A673 (cell line): Measurements from ENCODE around the gene OLIG1. TPM values are rescaled to one million over a fixed set of nuclear protein-coding genes. Genes with fewer than 3 reads are reported as not detected.

Source experiments
- BruUV-seq: library from RNA; stranded (reverse); fragments of 400-500 nt; replicated peaks from 2 replicates; lab custom pipeline; 2021; lab: Mats Ljungman, UMichigan
- CTCF ChIA-PET: fragments of 300-600 bp; sonication (Branson Sonifier 250); formaldehyde crosslinking; loops from one replicate; lab custom pipeline; 2022; ENCODE audit warnings: antibody characterized with exemption; lab: Charles Lee
- POLR2A ChIA-PET: fragments of 300-600 bp; sonication (Branson Sonifier 250); formaldehyde crosslinking; loops from one replicate; lab custom pipeline; 2022; ENCODE audit warnings: antibody characterized with exemption; ENCODE audit not compliant: low non-redundant PET; lab: Charles Lee
- DNase-seq: peaks from one replicate; pipeline ENCODE4 v3.0.0-alpha.2; 2015; ENCODE audit warnings: low spot score
- H3K27ac ChIP-seq: fragments of 200-600 bp; sonication (generic); 2 replicates; pipeline ENCODE4 v1.5.1; 2016; ENCODE audit warnings: mixed run types, low read depth, mild to moderate bottlenecking, mixed read lengths, antibody characterized with exemption, low read length; ENCODE audit not compliant: poor library complexity, severe bottlenecking
- H3K27me3 ChIP-seq: fragments of 200-600 bp; sonication (generic); replicated peaks from 2 replicates; pipeline ENCODE4 v1.6.1; 2017; ENCODE audit warnings: mixed run types, low read depth, mild to moderate bottlenecking, mixed read lengths, antibody characterized with exemption, low read length; ENCODE audit not compliant: insufficient read depth, poor library complexity
- H3K36me3 ChIP-seq: fragments of 200-600 bp; sonication (generic); 2 replicates; pipeline ENCODE4 v1.6.1; 2016; ENCODE audit warnings: mixed run types, mild to moderate bottlenecking, mixed read lengths, antibody characterized with exemption, low read length; ENCODE audit not compliant: insufficient read depth, poor library complexity, severe bottlenecking
- H3K4me1 ChIP-seq: fragments of 200-600 bp; sonication (generic); 2 replicates; pipeline ENCODE4 v1.6.1; 2017; ENCODE audit warnings: mixed run types, mild to moderate bottlenecking, mixed read lengths, antibody characterized with exemption, low read length; ENCODE audit not compliant: insufficient read depth, poor library complexity, severe bottlenecking
- H3K4me3 ChIP-seq: fragments of 200-600 bp; sonication (generic); 2 replicates; pipeline ENCODE4 v1.5.1; 2016; ENCODE audit warnings: low read depth, mixed run types, mild to moderate bottlenecking, mixed read lengths, low read length; ENCODE audit not compliant: poor library complexity, severe bottlenecking
- H3K9me3 ChIP-seq: fragments of 200-600 bp; sonication (generic); 2 replicates; pipeline ENCODE4 v1.6.1; 2016; ENCODE audit warnings: mixed run types, low read depth, mild to moderate bottlenecking, mixed read lengths, antibody characterized with exemption, low read length; ENCODE audit not compliant: poor library complexity, severe bottlenecking
- EZH2 ChIP-seq: fragments of 200-600 bp; sonication (generic); IDR thresholded peaks from 2 replicates; pipeline ENCODE4 v1.6.1; 2017; ENCODE audit warnings: borderline replicate concordance, low read depth, mild to moderate bottlenecking, mixed read lengths, antibody characterized with exemption, low read length; ENCODE audit not compliant: poor library complexity, severe bottlenecking
- intact Hi-C: fragments of 100-400 bp; cut with micrococcal nuclease; formaldehyde crosslinking; loops from one replicate; pipeline ENCODE4 v1.10.0; 2022; ENCODE audit not compliant: unreplicated experiment
- total RNA-seq: library from RNA; stranded (reverse); gene quantifications from 2 replicates; pipeline ENCODE4 v1.2.3, GENCODE V29; 2021
- TF ChIP-seq, protein P1 (sequence below): fragments of 300-800, 200-600 bp; sonication (generic); conservative IDR thresholded peaks from 2 replicates; pipeline ENCODE4 v1.5.1; 2017; ENCODE audit warnings: low read depth, mild to moderate bottlenecking, antibody characterized with exemption, low read length, moderate library complexity, mixed read lengths

OLIG1 gene
- total RNA-seq, 1 experiment from 2014 or later, result not detected

GRCh38 chr21:33029385-33029921 lies 40.5 kb upstream of the OLIG1 start:
- H3K36me3 ChIP-seq, result no peaks in the 10 kb centered on the region
- no peaks in the 10 kb centered on the region for H3K4me1 ChIP-seq
- POLR2A ChIA-PET, result no interaction called here
- no peak overlapping the region for H3K27ac ChIP-seq
- TF ChIP-seq, protein P1, sequence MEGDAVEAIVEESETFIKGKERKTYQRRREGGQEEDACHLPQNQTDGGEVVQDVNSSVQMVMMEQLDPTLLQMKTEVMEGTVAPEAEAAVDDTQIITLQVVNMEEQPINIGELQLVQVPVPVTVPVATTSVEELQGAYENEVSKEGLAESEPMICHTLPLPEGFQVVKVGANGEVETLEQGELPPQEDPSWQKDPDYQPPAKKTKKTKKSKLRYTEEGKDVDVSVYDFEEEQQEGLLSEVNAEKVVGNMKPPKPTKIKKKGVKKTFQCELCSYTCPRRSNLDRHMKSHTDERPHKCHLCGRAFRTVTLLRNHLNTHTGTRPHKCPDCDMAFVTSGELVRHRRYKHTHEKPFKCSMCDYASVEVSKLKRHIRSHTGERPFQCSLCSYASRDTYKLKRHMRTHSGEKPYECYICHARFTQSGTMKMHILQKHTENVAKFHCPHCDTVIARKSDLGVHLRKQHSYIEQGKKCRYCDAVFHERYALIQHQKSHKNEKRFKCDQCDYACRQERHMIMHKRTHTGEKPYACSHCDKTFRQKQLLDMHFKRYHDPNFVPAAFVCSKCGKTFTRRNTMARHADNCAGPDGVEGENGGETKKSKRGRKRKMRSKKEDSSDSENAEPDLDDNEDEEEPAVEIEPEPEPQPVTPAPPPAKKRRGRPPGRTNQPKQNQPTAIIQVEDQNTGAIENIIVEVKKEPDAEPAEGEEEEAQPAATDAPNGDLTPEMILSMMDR, result no peak
- TF ChIP-seq EZH2, result peak; percentile 61
- H3K27me3 ChIP-seq, result peaks cover 100% of the 10 kb centered on the region
- no peaks in the 10 kb centered on the region for H3K9me3 ChIP-seq
- intact Hi-C loops, result no loop called here
- no peak for DNase-seq
- no TSS peak for BruUV-seq
- H3K4me3 ChIP-seq, result no peak overlapping the region
- CTCF ChIA-PET, result no interaction called here

- peaks cover 100% of the 10 kb centered on the region for H3K27me3 ChIP-seq
- H3K4me3 ChIP-seq, result no peak overlapping the region
- H3K27ac ChIP-seq, result no peak overlapping the region
- CTCF ChIA-PET, result no interaction called here
- no peak for DNase-seq
- H3K36me3 ChIP-seq, result no peaks in the 10 kb centered on the region
- intact Hi-C loops, result no loop called here
- no peaks in the 10 kb centered on the region for H3K9me3 ChIP-seq
- POLR2A ChIA-PET, result no interaction called here
- no peaks in the 10 kb centered on the region for H3K4me1 ChIP-seq
- BruUV-seq, result no TSS peak
- TF ChIP-seq EZH2, result peak; percentile 45
- TF ChIP-seq, protein P1, result no peak
Measured at GRCh38 chr21:33029975-33030461, 39.9 kb upstream of the OLIG1 start.

GRCh38 chr21:33030633-33031032 lies 39.3 kb upstream of the OLIG1 start:
- H3K4me1 ChIP-seq, result no peaks in the 10 kb centered on the region
- CTCF ChIA-PET, result no interaction called here

More at GRCh38 chr21:33030633-33031032, 39.3 kb upstream of the OLIG1 start:
- no peak for DNase-seq
- Histone ChIP-seq H3K27ac (no peak overlapping the region), H3K27me3 (peaks cover 100% of the 10 kb centered on the region), H3K4me3 (no peak overlapping the region), H3K9me3 (no peaks in the 10 kb centered on the region), H3K36me3 (no peaks in the 10 kb centered on the region)
- TF ChIP-seq, protein P1, result no peak
- TF ChIP-seq EZH2, result no peak
- POLR2A ChIA-PET, result no interaction called here
- BruUV-seq, result no TSS peak
- intact Hi-C loops, result no loop called here
